Fibroblast of peridontal ligament (primary cell): ENCODE measurements around the gene YTHDF1.
"Not testable (repeated sequence)": the region's sequence is repeated elsewhere in the genome, so short reads cannot be mapped to it uniquely, and the experiment has no call there.

Source experiments
- DNase-seq: peaks from one replicate; pipeline ENCODE4 v3.0.0-alpha.2; 2010; ENCODE audit errors: extremely low read depth

The YTHDF1 gene

GRCh38 chr20:63227260-63227659 is 11.3 kb upstream of the YTHDF1 start:
- no peak for DNase-seq

- DNase-seq, result no peak
Measured at GRCh38 chr20:63226042-63226943, 10.4 kb upstream of the YTHDF1 start.

GRCh38 chr20:63225082-63225454 is 9.1 kb upstream of the YTHDF1 start:
- no peak for DNase-seq

GRCh38 chr20:63224412-63225081 is 8.6 kb upstream of the YTHDF1 start:
- DNase-seq, result no peak

- DNase-seq, result no peak
Measured at GRCh38 chr20:63223826-63224207, 7.9 kb upstream of the YTHDF1 start.

- DNase-seq, result peak; percentile 43
Measured at GRCh38 chr20:63223121-63223825, 7.3 kb upstream of the YTHDF1 start.

- DNase-seq, result no peak
Measured at GRCh38 chr20:63222541-63222940, 6.6 kb upstream of the YTHDF1 start.

GRCh38 chr20:63221400-63222053 is 5.6 kb upstream of the YTHDF1 start:
- not testable (repeated sequence) for DNase-seq

- no peak for DNase-seq
Measured at GRCh38 chr20:63220696-63221399, 4.9 kb upstream of the YTHDF1 start.

GRCh38 chr20:63219866-63220521 is 4.1 kb upstream of the YTHDF1 start:
- no peak for DNase-seq

GRCh38 chr20:63219447-63219821 is 3.5 kb upstream of the YTHDF1 start:
- no peak for DNase-seq

- no peak for DNase-seq
Measured at GRCh38 chr20:63218701-63219446, 2.9 kb upstream of the YTHDF1 start.

GRCh38 chr20:63217706-63218105 is 1.8 kb upstream of the YTHDF1 start:
- no peak for DNase-seq

- no peak for DNase-seq
Measured at GRCh38 chr20:63216849-63217471, 1.0 kb upstream of the YTHDF1 start.

GRCh38 chr20:63215101-63216040 is 560 bp downstream of the YTHDF1 start:
- peak; percentile 59 for DNase-seq

- DNase-seq, result no peak
Measured at GRCh38 chr20:63214514-63214913, 1.4 kb downstream of the YTHDF1 start.

GRCh38 chr20:63212792-63213191 is 3.1 kb downstream of the YTHDF1 start:
- DNase-seq, result no peak

GRCh38 chr20:63212393-63212730 is 3.6 kb downstream of the YTHDF1 start:
- no peak for DNase-seq
